PC-9 (cell line): ENCODE measurements around the gene IL1R1. TPM values are rescaled to one million over a fixed set of nuclear protein-coding genes. Genes with fewer than 3 reads are reported as not detected.

Experiments used
- BruUV-seq: library from RNA; stranded (reverse); fragments of 400-500 nt; replicated peaks from 2 replicates; lab custom pipeline; 2021; lab: Mats Ljungman, UMichigan
- CTCF ChIA-PET: fragments of 300-600 bp; sonication (Branson Sonifier 250); formaldehyde crosslinking; loops from one replicate; lab custom pipeline; 2022; ENCODE audit warnings: antibody characterized with exemption; lab: Charles Lee
- POLR2A ChIA-PET: fragments of 300-600 bp; sonication (Branson Sonifier 250); formaldehyde crosslinking; loops from one replicate; lab custom pipeline; 2022; ENCODE audit warnings: antibody characterized with exemption; ENCODE audit not compliant: unreplicated experiment; lab: Charles Lee
- DNase-seq, 2 experiments: peaks; one replicate each; pipeline versions ENCODE4 v3.0.0 to v3.0.0-alpha.2; 2015 to 2022; ENCODE audit warnings: mixed read lengths in 1 of 2
- H2AFZ ChIP-seq: fragments of 200-600 bp; sonication (generic); 2 replicates; pipeline ENCODE4 v1.8.1; 2017; ENCODE audit warnings: antibody characterized with exemption
- H3F3A ChIP-seq: fragments of 200-600 bp; sonication (generic); 2 replicates; pipeline ENCODE4 v1.8.1; 2017; ENCODE audit warnings: antibody characterized with exemption, mild to moderate bottlenecking, low read depth; ENCODE audit not compliant: insufficient read depth
- H3K27ac ChIP-seq: fragments of 200-600 bp; sonication (generic); 2 replicates; pipeline ENCODE4 v1.6.1; 2016; ENCODE audit warnings: mixed run types
- H3K27me3 ChIP-seq: fragments of 200-600 bp; sonication (generic); 2 replicates; pipeline ENCODE4 v1.6.1; 2016; ENCODE audit warnings: low read depth, mixed run types; ENCODE audit not compliant: insufficient read depth
- H3K36me3 ChIP-seq: fragments of 200-600 bp; sonication (generic); 2 replicates; pipeline ENCODE4 v1.6.1; 2016; ENCODE audit warnings: low read depth, mixed run types
- H3K4me1 ChIP-seq: fragments of 200-600 bp; sonication (generic); replicated peaks from 2 replicates; pipeline ENCODE4 v1.6.1; 2016; ENCODE audit warnings: mixed run types; ENCODE audit not compliant: insufficient read depth
- H3K4me2 ChIP-seq: fragments of 200-600 bp; sonication (generic); 2 replicates; pipeline ENCODE4 v1.6.1; 2017; ENCODE audit warnings: mixed run types
- H3K4me3 ChIP-seq: fragments of 200-600 bp; sonication (generic); 2 replicates; pipeline ENCODE4 v1.6.1; 2016; ENCODE audit warnings: mixed run types
- H3K79me2 ChIP-seq: fragments of 200-600 bp; sonication (generic); 2 replicates; pipeline ENCODE4 v1.6.1; 2017; ENCODE audit warnings: low read depth, mixed run types
- H3K9me2 ChIP-seq: fragments of 200-600 bp; sonication (generic); 2 replicates; pipeline ENCODE4 v1.8.1; 2017; ENCODE audit warnings: mild to moderate bottlenecking; ENCODE audit not compliant: insufficient read depth
- H3K9me3 ChIP-seq: fragments of 200-600 bp; sonication (generic); 2 replicates; pipeline ENCODE4 v1.8.1; 2016; ENCODE audit warnings: low read depth; ENCODE audit not compliant: insufficient read depth
- H4K20me1 ChIP-seq: fragments of 200-600 bp; sonication (generic); 2 replicates; pipeline ENCODE4 v1.8.1; 2017; ENCODE audit not compliant: insufficient read depth
- EZH2 ChIP-seq: fragments of 200-600 bp; sonication (generic); IDR thresholded peaks from 2 replicates; pipeline ENCODE4 v1.8.0; 2017; ENCODE audit warnings: antibody characterized with exemption, low read depth
- intact Hi-C: fragments of 100-400 bp; cut with micrococcal nuclease; formaldehyde crosslinking; loops from one replicate; pipeline ENCODE4 v1.10.0; 2022; ENCODE audit not compliant: unreplicated experiment
- total RNA-seq: library from RNA; stranded (reverse); gene quantifications from 2 replicates; pipeline ENCODE4 v1.2.3, GENCODE V29; 2021
- TF ChIP-seq, protein P1 (sequence below): fragments of 200-600 bp; sonication (generic); conservative IDR thresholded peaks from 2 replicates; pipeline ENCODE4 v1.6.1; 2017; ENCODE audit warnings: mixed run types, antibody characterized with exemption, mild to moderate bottlenecking, moderate library complexity

The IL1R1 gene
- total RNA-seq, 1 experiment from 2014 or later, result 6.5 TPM

DNA sequence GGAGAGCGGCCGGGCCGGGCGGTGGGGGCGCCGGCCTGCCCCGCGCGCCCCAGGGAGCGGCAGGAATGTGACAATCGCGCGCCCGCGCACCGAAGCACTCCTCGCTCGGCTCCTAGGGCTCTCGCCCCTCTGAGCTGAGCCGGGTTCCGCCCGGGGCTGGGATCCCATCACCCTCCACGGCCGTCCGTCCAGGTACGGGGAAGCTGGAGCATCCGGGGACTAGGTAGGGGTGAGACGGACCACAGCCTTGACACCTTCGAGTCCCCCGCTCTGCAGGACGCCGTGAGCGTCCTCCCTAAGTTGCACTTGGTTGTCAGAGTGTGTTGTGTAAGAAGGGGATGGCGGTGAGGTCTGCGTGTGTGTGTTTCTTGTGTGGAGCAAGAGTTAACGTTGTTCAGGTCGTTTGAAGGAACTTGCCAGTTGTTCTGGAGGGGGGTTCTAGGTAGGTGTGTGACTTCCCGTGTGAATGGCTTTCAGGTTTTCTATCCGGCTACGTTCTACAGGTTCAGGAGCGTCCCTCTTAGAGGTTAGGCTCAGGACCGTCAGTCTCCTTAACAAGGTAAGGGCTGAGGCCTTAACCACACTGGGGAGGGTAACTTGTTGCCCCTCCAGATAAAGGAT lies 393 bp downstream of the IL1R1 start:
- H3K36me3 ChIP-seq, result no peaks in the 10 kb centered on the region
- no peak for TF ChIP-seq EZH2
- TF ChIP-seq, protein P1, sequence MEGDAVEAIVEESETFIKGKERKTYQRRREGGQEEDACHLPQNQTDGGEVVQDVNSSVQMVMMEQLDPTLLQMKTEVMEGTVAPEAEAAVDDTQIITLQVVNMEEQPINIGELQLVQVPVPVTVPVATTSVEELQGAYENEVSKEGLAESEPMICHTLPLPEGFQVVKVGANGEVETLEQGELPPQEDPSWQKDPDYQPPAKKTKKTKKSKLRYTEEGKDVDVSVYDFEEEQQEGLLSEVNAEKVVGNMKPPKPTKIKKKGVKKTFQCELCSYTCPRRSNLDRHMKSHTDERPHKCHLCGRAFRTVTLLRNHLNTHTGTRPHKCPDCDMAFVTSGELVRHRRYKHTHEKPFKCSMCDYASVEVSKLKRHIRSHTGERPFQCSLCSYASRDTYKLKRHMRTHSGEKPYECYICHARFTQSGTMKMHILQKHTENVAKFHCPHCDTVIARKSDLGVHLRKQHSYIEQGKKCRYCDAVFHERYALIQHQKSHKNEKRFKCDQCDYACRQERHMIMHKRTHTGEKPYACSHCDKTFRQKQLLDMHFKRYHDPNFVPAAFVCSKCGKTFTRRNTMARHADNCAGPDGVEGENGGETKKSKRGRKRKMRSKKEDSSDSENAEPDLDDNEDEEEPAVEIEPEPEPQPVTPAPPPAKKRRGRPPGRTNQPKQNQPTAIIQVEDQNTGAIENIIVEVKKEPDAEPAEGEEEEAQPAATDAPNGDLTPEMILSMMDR, result no peak
- no peak overlapping the region for H3K27ac ChIP-seq
- no peaks in the 10 kb centered on the region for H3K79me2 ChIP-seq
- intact Hi-C loops, result no loop called here
- ChIA-PET POLR2A (no interaction called here), CTCF (no interaction called here)
- no peaks in the 10 kb centered on the region for H3K9me2 ChIP-seq
- peaks cover 34% of the 10 kb centered on the region for H3K9me3 ChIP-seq
- peak overlapping the region; percentile 100 for H2AFZ ChIP-seq
- H3K4me1 ChIP-seq, result peaks cover 6% of the 10 kb centered on the region; the same call in 1 of the 2 replicates
- H3F3A ChIP-seq, result no peaks in the 10 kb centered on the region
- H3K4me3 ChIP-seq, result peak overlapping the region; percentile 82
- H4K20me1 ChIP-seq, result no peaks in the 10 kb centered on the region
- no TSS peak for BruUV-seq
- H3K27me3 ChIP-seq, result no peaks in the 10 kb centered on the region
- no peak for DNase-seq
- H3K4me2 ChIP-seq, result peak overlapping the region; percentile 98

DNA sequence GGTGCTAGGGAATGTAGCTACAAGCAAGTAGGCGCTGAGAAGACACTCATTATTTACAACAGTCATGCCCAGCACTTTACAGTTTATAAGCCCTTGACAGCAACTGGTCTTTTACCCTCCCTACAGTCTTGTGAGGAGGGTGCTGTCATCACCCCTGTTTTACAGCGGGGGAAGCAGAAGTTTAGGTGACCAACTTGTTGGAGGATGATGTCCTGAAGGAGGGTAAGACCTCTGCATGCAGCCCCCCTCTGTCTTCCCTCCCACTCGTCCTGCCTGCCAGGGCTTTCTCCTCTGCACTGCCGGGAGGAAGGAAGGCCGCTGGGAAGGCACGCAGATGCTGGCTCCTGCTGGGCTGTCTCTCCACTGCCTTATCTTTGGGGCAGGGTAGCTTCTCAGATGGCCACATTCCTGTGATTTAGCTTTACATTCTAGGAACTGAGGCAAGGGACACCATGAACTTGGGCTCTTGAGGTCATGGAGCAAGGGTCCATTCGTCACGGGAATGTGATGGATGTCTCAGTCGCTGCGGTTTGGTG lies 972 bp downstream of the IL1R1 start:
- Histone ChIP-seq H3K4me1 (peaks cover 6% of the 10 kb centered on the region; the same call in 1 of the 2 replicates), H3F3A (no peaks in the 10 kb centered on the region), H2AFZ (no peak overlapping the region), H3K9me3 (peaks cover 34% of the 10 kb centered on the region), H4K20me1 (no peaks in the 10 kb centered on the region), H3K27me3 (no peaks in the 10 kb centered on the region), H3K79me2 (no peaks in the 10 kb centered on the region), H3K27ac (no peak overlapping the region), H3K4me2 (peak overlapping the region; percentile 98), H3K9me2 (no peaks in the 10 kb centered on the region), H3K36me3 (no peaks in the 10 kb centered on the region), H3K4me3 (peak overlapping the region; percentile 82; the same call in 1 of the 2 replicates)
- TF ChIP-seq EZH2, result no peak
- TF ChIP-seq, protein P1, result no peak
- intact Hi-C loops, result no loop called here
- BruUV-seq, result TSS peak; percentile 60
- DNase-seq, result no peak
- POLR2A ChIA-PET, result no interaction called here
- CTCF ChIA-PET, result no interaction called here

DNA sequence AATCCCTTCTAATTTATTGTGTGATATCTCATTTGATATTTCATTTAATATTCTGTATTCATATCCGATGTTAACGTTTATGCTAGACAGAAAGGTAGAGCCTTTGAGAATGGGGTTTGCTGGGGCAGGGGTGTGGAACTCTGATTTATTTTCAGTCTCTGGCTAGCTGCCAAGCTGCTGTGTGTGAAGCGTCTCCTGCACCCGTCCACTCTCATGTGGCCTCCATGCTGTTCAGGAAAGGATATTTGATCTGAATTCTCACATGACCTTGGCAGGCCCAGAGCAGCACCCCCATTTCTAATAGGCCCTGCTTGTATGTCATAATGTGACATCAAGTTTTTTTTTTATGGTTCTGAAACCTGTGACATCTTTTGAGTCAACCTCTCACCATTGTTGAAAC lies 1.6 kb downstream of the IL1R1 start:
- Histone ChIP-seq H3K9me2 (no peaks in the 10 kb centered on the region), H2AFZ (no peak overlapping the region), H3K9me3 (peaks cover 34% of the 10 kb centered on the region), H3K27me3 (no peaks in the 10 kb centered on the region), H3K36me3 (no peaks in the 10 kb centered on the region), H3K4me3 (no peak overlapping the region), H3F3A (no peaks in the 10 kb centered on the region), H3K4me2 (no peak overlapping the region), H3K79me2 (no peaks in the 10 kb centered on the region), H4K20me1 (no peaks in the 10 kb centered on the region), H3K27ac (no peak overlapping the region), H3K4me1 (peaks cover 6% of the 10 kb centered on the region; the same call in 1 of the 2 replicates)
- BruUV-seq, result no TSS peak
- no peak for DNase-seq
- CTCF ChIA-PET, result no interaction called here
- POLR2A ChIA-PET, result no interaction called here
- intact Hi-C loops, result no loop called here
- no peak for TF ChIP-seq EZH2
- TF ChIP-seq, protein P1, result no peak
